ENCODE data around the gene UBR1. TPM values are rescaled to one million over a fixed set of nuclear protein-coding genes. Genes with fewer than 3 reads are reported as not detected.
A peak's percentile ranks its signal among the peaks of the same experiment; 100 is the strongest.

The UBR1 gene
- total RNA-seq, 1 donor from 2014 or later: 29.1 TPM

- Mint-ChIP-seq H3K36me3 (ENCODE audit: low read depth) (no peaks in the 10 kb centered on the region), H3K27ac (no peak overlapping the region), H3K9me3 (no peaks in the 10 kb centered on the region), H3K4me1 (ENCODE audit: low read depth) (no peaks in the 10 kb centered on the region), H3K4me3 (no peak overlapping the region), H3K27me3 (ENCODE audit: insufficient read depth) (peaks cover 19% of the 10 kb centered on the region)
- intact Hi-C loops (cut with micrococcal nuclease): loop anchor here (5.0 kb wide), 1 partner anchor 127 kb away; no protein-coding TSS in a partner anchor
- DNase-seq (ENCODE audit: low spot score): no peak
These were observed 176.5 kb downstream of the UBR1 start for GRCh38 chr15:42929306-42929848.

DNA sequence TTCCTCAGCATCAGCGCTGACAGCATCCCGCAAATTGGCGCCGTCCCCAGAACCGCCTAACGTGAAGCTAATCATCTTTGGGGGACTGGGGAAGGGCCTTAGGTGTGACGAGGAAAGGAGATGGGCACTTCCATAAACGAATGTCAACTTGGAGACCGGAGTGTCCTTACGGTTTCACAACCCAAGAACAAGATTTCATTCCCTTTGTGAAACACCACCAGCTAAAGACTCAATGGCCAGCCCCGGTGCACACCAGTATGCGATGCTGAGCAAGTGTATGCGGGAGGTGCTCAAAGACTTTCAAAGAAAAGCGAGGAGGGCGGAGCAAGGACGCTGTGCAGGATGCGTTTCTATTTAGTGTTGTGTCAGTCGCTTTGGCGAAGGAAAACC lies 184.5 kb downstream of the UBR1 start:
- intact Hi-C loops (cut with micrococcal nuclease): loop anchor here (1.0 to 5.0 kb wide), 8 partner anchors 184 to 949 kb away; partner anchors contain the start of genes CCNDBP1, CDAN1, EHD4 and GANC
- Mint-ChIP-seq H3K4me3 (peak overlapping the region; percentile 98), H3K36me3 (ENCODE audit: low read depth) (peaks cover 3% of the 10 kb centered on the region), H3K27me3 (ENCODE audit: insufficient read depth) (no peaks in the 10 kb centered on the region), H3K27ac (peak overlapping the region; percentile 94), H3K4me1 (ENCODE audit: low read depth) (peaks cover 34% of the 10 kb centered on the region), H3K9me3 (no peaks in the 10 kb centered on the region)
- DNase-seq (ENCODE audit: low spot score): peak; percentile 43

GRCh38 chr15:42920519-42921341 lies 185.1 kb downstream of the UBR1 start, which contains the start of gene TTBK2:
Gene TTBK2 (minus strand): TSS chr15:42920778. CDS start chr15:42878617, 42,161 bp downstream.
- H3K36me3 Mint-ChIP-seq (ENCODE audit: low read depth): peaks cover 3% of the 10 kb centered on the region
- H3K27ac Mint-ChIP-seq: peak within 1 kb of the TSS; percentile 94
- no peaks in the 10 kb centered on the region for H3K9me3 Mint-ChIP-seq
- peak; percentile 96 for DNase-seq (ENCODE audit: low spot score)
- intact Hi-C loops (cut with micrococcal nuclease): loop anchor here (1.0 to 5.0 kb wide), 9 partner anchors 183 to 948 kb away; partner anchors contain the start of genes CCNDBP1, CDAN1, EHD4 and GANC
- peak within 1 kb of the TSS; percentile 98 for H3K4me3 Mint-ChIP-seq
- H3K27me3 Mint-ChIP-seq (ENCODE audit: insufficient read depth): no peaks in the 10 kb centered on the region
- H3K4me1 Mint-ChIP-seq (ENCODE audit: low read depth): peaks cover 37% of the 10 kb centered on the region

- intact Hi-C loops (cut with micrococcal nuclease): loop anchor here (1.0 to 5.0 kb wide), 4 partner anchors 212 to 948 kb away; partner anchors contain the start of genes EHD4, GANC, STARD9 and TMEM62
- Mint-ChIP-seq H3K9me3 (no peaks in the 10 kb centered on the region), H3K27ac (peak overlapping the region; percentile 93), H3K4me3 (peak overlapping the region; percentile 98), H3K36me3 (ENCODE audit: low read depth) (peaks cover 3% of the 10 kb centered on the region), H3K27me3 (ENCODE audit: insufficient read depth) (no peaks in the 10 kb centered on the region), H3K4me1 (ENCODE audit: low read depth) (peaks cover 44% of the 10 kb centered on the region)
- DNase-seq (ENCODE audit: low spot score): peak; percentile 35
These were observed 185.9 kb downstream of the UBR1 start for GRCh38 chr15:42919799-42920518.

GRCh38 chr15:42919308-42919707 lies 186.5 kb downstream of the UBR1 start:
- intact Hi-C loops (cut with micrococcal nuclease): no loop called here
- no peak for DNase-seq (ENCODE audit: low spot score)
- Mint-ChIP-seq H3K27me3 (ENCODE audit: insufficient read depth) (no peaks in the 10 kb centered on the region), H3K9me3 (no peaks in the 10 kb centered on the region), H3K4me3 (peak overlapping the region; percentile 98), H3K36me3 (ENCODE audit: low read depth) (peaks cover 3% of the 10 kb centered on the region), H3K27ac (peak overlapping the region; percentile 93), H3K4me1 (ENCODE audit: low read depth) (peaks cover 48% of the 10 kb centered on the region)

DNA sequence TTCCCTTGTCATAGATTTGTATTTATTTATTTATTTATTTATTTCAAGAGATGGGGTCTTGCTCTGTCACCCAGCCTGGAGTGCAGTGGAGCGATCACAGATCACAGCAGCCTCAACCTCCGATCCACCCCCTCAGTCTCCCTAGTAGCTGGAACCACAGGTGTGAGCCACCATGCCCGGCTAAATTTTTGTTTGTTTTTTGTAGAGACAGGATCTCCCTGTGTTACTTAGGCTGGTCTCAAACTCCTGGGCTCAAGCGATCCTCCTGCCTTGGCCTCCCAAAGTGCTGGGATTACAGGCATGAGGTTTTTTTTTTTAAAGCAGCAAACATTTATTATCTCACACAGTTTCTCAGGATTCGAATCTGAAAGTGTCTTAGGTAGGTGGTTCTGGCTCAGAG lies 187.8 kb downstream of the UBR1 start:
- H3K27ac Mint-ChIP-seq: no peak overlapping the region
- H3K27me3 Mint-ChIP-seq (ENCODE audit: insufficient read depth): no peaks in the 10 kb centered on the region
- H3K4me3 Mint-ChIP-seq: no peak overlapping the region
- DNase-seq (ENCODE audit: low spot score): no peak
- H3K36me3 Mint-ChIP-seq (ENCODE audit: low read depth): peaks cover 3% of the 10 kb centered on the region
- peaks cover 48% of the 10 kb centered on the region for H3K4me1 Mint-ChIP-seq (ENCODE audit: low read depth)
- intact Hi-C loops (cut with micrococcal nuclease): no loop called here
- H3K9me3 Mint-ChIP-seq: no peaks in the 10 kb centered on the region

DNA sequence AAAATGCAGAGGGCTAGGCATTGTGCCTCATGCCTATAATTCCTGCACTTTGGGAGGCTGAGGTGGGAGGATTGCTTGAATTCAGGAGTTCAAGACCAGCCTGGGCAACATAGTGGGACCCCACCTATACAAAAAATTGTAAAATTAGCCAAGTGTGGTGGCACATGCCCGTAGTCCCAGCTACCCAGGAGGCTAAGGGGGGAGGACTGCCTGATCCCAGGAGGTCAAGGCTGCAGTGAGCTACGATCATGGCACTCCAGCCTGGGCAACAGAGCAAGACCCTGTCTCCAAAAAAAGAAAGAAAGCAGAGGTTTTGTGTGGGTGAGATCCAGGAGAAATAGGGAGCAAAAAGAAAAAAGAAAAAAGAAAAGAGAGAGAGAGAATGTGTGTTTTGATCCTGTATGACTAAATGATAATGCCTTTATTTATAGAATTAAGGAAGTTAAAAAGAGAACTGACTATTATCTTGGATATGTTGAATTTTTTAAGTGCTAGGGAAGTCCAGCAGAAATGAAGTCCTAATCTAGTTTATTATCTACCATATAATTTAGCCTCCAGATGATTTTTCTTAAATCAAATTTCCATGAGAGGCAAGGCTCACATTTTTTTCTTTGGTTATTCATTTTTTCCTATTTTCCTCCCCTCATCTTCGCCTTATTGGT lies 190.1 kb downstream of the UBR1 start:
- Mint-ChIP-seq H3K9me3 (no peaks in the 10 kb centered on the region), H3K27ac (no peak overlapping the region), H3K4me3 (no peak overlapping the region), H3K27me3 (ENCODE audit: insufficient read depth) (no peaks in the 10 kb centered on the region), H3K4me1 (ENCODE audit: low read depth) (peaks cover 35% of the 10 kb centered on the region), H3K36me3 (ENCODE audit: low read depth) (peaks cover 3% of the 10 kb centered on the region)
- DNase-seq (ENCODE audit: low spot score): no peak
- intact Hi-C loops (cut with micrococcal nuclease): no loop called here

DNA sequence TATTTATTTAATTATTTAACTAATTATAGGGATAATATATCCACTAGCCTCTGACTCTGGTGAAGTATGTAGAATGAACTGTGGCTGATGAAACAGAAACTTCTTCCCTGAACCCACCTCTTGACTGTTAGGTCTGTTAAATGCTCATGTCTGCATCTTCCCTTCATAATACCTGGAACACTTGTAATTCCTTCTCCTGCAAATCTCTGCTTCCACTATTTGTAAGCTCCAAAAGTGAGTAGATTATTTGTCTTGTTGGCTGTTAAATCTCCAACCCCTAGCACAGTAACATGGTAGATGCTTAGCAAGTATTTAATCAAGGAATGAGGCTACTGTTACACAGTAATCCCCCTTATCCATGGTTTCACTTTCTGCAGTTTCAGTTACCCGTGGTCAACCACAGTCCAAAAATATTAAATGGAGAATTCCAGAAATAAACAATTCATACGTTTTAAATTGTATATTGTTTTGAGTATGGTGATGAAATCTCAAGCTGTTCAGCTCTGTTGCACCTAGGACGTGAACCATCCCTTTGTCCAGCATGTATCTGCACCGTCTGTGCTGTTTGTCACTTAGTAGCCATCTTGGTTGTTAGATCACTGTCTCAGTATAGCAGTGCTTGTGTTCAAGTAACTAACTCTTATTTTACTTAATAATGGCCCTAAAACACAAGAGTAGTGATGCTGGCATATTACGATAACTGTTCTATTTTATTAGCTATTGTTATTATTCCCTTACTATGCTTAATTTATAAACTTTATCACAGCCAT lies 190.9 kb downstream of the UBR1 start:
- peaks cover 3% of the 10 kb centered on the region for H3K36me3 Mint-ChIP-seq (ENCODE audit: low read depth)
- DNase-seq (ENCODE audit: low spot score): no peak
- H3K9me3 Mint-ChIP-seq: no peaks in the 10 kb centered on the region
- H3K4me3 Mint-ChIP-seq: no peak overlapping the region
- intact Hi-C loops (cut with micrococcal nuclease): no loop called here
- no peaks in the 10 kb centered on the region for H3K27me3 Mint-ChIP-seq (ENCODE audit: insufficient read depth)
- peaks cover 32% of the 10 kb centered on the region for H3K4me1 Mint-ChIP-seq (ENCODE audit: low read depth)
- no peak overlapping the region for H3K27ac Mint-ChIP-seq

- no peak overlapping the region for H3K4me3 Mint-ChIP-seq
- no peaks in the 10 kb centered on the region for H3K9me3 Mint-ChIP-seq
- intact Hi-C loops (cut with micrococcal nuclease): no loop called here
- H3K27ac Mint-ChIP-seq: no peak overlapping the region
- no peak for DNase-seq (ENCODE audit: low spot score)
- H3K36me3 Mint-ChIP-seq (ENCODE audit: low read depth): peaks cover 7% of the 10 kb centered on the region
- peaks cover 14% of the 10 kb centered on the region for H3K4me1 Mint-ChIP-seq (ENCODE audit: low read depth)
- H3K27me3 Mint-ChIP-seq (ENCODE audit: insufficient read depth): no peaks in the 10 kb centered on the region
These were observed 194.7 kb downstream of the UBR1 start for GRCh38 chr15:42911058-42911592.

DNA sequence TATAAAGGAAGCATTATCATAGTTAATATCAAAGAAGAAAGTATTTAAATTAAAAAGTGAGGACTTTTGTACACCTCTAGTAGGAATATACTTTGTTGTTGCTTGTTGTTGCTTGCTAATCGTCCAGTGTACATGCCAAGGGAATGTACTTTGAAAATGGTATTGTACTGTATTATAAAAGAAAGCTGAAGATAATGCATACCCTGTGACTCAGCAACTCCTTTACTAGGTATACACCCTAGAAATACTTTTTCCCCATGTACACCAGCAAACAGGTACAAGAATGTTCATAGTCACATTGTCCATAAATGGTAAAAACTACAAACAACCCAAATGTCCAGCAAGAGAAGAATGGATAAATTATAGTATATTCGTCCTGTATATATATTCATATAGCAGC lies 197.3 kb downstream of the UBR1 start:
- DNase-seq (ENCODE audit: low spot score): no peak
- Mint-ChIP-seq H3K4me3 (no peak overlapping the region), H3K36me3 (ENCODE audit: low read depth) (peaks cover 7% of the 10 kb centered on the region), H3K27ac (no peak overlapping the region), H3K9me3 (no peaks in the 10 kb centered on the region), H3K4me1 (ENCODE audit: low read depth) (no peaks in the 10 kb centered on the region), H3K27me3 (ENCODE audit: insufficient read depth) (no peaks in the 10 kb centered on the region)
- intact Hi-C loops (cut with micrococcal nuclease): no loop called here

DNA sequence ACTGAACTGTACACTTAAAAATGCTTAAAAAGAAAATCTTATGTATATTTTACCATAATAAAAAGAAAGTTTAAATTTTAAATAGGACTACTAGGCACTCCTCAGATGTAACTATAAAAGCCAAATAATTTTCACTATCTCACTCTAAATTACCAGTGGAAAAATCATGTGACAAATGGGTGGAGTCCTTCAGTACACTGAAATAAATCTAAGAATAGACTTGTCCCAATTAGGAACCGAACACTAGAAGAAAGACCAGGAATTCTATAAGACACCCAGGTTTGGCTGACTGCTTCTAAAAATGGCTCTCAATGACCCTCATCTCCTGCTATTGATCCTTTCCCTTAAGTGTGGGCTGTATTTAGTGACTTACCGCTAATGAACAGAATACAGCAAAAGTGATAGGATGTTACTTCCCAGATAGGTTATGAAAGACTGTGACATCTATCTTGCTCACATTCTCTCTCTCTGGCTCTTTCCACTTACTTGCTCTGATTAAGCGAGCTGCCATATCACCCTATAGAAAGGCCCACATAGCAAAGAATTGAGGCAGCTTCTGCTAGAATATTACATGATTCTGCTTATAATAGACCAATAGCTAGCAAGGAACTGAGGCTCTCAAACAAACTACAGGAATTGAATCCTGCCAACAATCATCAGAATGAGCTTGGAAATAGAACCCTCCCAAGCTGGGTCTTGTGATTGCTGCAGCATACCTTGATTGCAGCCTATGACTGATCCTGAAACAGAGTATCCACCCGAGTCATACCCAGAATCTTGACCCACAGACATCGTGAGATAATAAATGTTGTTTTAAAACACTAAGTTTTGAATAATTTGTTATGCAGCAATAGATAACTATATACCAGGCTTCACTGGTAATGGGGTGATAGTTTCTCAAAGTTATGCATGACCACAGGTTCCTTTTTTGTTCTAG lies 202.2 kb downstream of the UBR1 start:
- H3K9me3 Mint-ChIP-seq: no peaks in the 10 kb centered on the region
- DNase-seq (ENCODE audit: low spot score): no peak
- no peaks in the 10 kb centered on the region for H3K4me1 Mint-ChIP-seq (ENCODE audit: low read depth)
- peaks cover 1% of the 10 kb centered on the region for H3K27me3 Mint-ChIP-seq (ENCODE audit: insufficient read depth)
- intact Hi-C loops (cut with micrococcal nuclease): no loop called here
- H3K4me3 Mint-ChIP-seq: no peak overlapping the region
- no peak overlapping the region for H3K27ac Mint-ChIP-seq
- H3K36me3 Mint-ChIP-seq (ENCODE audit: low read depth): peaks cover 7% of the 10 kb centered on the region

All from activated T-helper 1 cell treated with anti-CD3 and anti-CD28 coated beads, Interleukin-12 subunit alpha, Interleukin-12 subunit beta, Interleukin-2, Interleukin-4 antibody, amounts not matched to agents 30 ng/mL and 10 ng/mL and 1 ng/mL, durations not matched to agents 14 hours and 24 hours and 36 hours (primary cell).